Mesenchymal stem cell (in vitro differentiated cells and primary cell): ENCODE data around the gene SOWAHB.

Experiments
- DNase-seq: peaks from one replicate; pipeline ENCODE4 v3.0.0-alpha.2; 2013
- H2AFZ ChIP-seq: one replicate; pipeline ENCODE4 v1.6.1; 2013; ENCODE audit warnings: low read depth, mild to moderate bottlenecking, control low read depth, inconsistent platforms, low read length, moderate library complexity
- H2AK5ac ChIP-seq: 2 replicates; pipeline ENCODE4 v1.6.1; 2013; ENCODE audit warnings: low read length, moderate library complexity, mild to moderate bottlenecking, inconsistent platforms; ENCODE audit not compliant: severe bottlenecking
- H2BK120ac ChIP-seq: one replicate; pipeline ENCODE4 v1.6.1; 2013; ENCODE audit warnings: low read depth, mild to moderate bottlenecking, inconsistent platforms, low read length, moderate library complexity
- H2BK12ac ChIP-seq, 2 experiments: one replicate each; pipeline ENCODE4 v1.6.1; 2013; ENCODE audit warnings: inconsistent platforms in 2 of 2, low read length in 2 of 2, mild to moderate bottlenecking in 2 of 2, moderate library complexity in 2 of 2, control low read depth in 1 of 2
- H2BK15ac ChIP-seq: one replicate; pipeline ENCODE4 v1.6.1; 2013; ENCODE audit warnings: mild to moderate bottlenecking, low read depth, inconsistent platforms; ENCODE audit not compliant: poor library complexity, severe bottlenecking
- H2BK5ac ChIP-seq: 2 replicates; pipeline ENCODE4 v1.6.1; 2013; ENCODE audit warnings: low read depth, mild to moderate bottlenecking, low read length, control low read depth, inconsistent platforms; ENCODE audit not compliant: poor library complexity, severe bottlenecking
- H3K14ac ChIP-seq, 2 experiments: one replicate each; pipeline ENCODE4 v1.6.1; 2013; ENCODE audit warnings: inconsistent platforms in 2 of 2, low read length in 2 of 2, control low read depth in 1 of 2, mild to moderate bottlenecking in 1 of 2, moderate library complexity in 1 of 2
- H3K18ac ChIP-seq, 2 experiments: one replicate each; pipeline ENCODE4 v1.6.1; 2013; ENCODE audit warnings: inconsistent platforms in 2 of 2, low read length in 2 of 2, control low read depth in 1 of 2, low read depth in 1 of 2, mild to moderate bottlenecking in 1 of 2
- H3K23ac ChIP-seq, 2 experiments: one replicate each; pipeline ENCODE4 v1.6.1; 2013; ENCODE audit warnings: inconsistent platforms in 2 of 2, low read length in 2 of 2, mild to moderate bottlenecking in 2 of 2, moderate library complexity in 2 of 2, control low read depth in 1 of 2
- H3K27ac ChIP-seq: 2 replicates; pipeline ENCODE4 v1.5.1; 2013; ENCODE audit warnings: mild to moderate bottlenecking, moderate library complexity, low read length, control low read depth, inconsistent platforms; ENCODE audit not compliant: poor library complexity, severe bottlenecking
- H3K27me3 ChIP-seq, 2 experiments: 2 replicates each; pipeline versions ENCODE4 v1.6.1 to v1.7.0; 2013; ENCODE audit warnings: low read length in 2 of 2, mild to moderate bottlenecking in 2 of 2, moderate library complexity in 2 of 2, control low read depth in 1 of 2, inconsistent platforms in 1 of 2; ENCODE audit not compliant: control insufficient read depth in 1 of 2, insufficient read depth in 1 of 2
- H3K36me3 ChIP-seq, 2 experiments: 2 replicates each; pipeline versions ENCODE4 v1.6.1 to v1.7.0; 2013; ENCODE audit warnings: low read length in 2 of 2, control low read depth in 1 of 2, inconsistent platforms in 1 of 2, low read depth in 1 of 2, mild to moderate bottlenecking in 1 of 2; ENCODE audit not compliant: insufficient read depth in 2 of 2, control insufficient read depth in 1 of 2
- H3K4ac ChIP-seq, 2 experiments: one replicate each; pipeline ENCODE4 v1.6.1; 2013; ENCODE audit warnings: inconsistent platforms in 2 of 2, low read length in 2 of 2, mild to moderate bottlenecking in 2 of 2, moderate library complexity in 2 of 2, control low read depth in 1 of 2, low read depth in 1 of 2
- H3K4me1 ChIP-seq: 2 replicates; pipeline ENCODE4 v1.6.1; 2013; ENCODE audit warnings: low read depth, low read length, control low read depth; ENCODE audit not compliant: control insufficient read depth, insufficient read depth
- H3K4me2 ChIP-seq: 2 replicates; pipeline ENCODE4 v1.6.1; 2013; ENCODE audit warnings: low read length, mild to moderate bottlenecking, inconsistent platforms; ENCODE audit not compliant: poor library complexity, severe bottlenecking
- H3K4me3 ChIP-seq, 2 experiments: 2 replicates each; pipeline versions ENCODE4 v1.5.1 to v1.7.0; 2013; ENCODE audit warnings: low read length in 2 of 2, mild to moderate bottlenecking in 2 of 2, control low read depth in 1 of 2, low read depth in 1 of 2; ENCODE audit not compliant: insufficient read depth in 1 of 2
- H3K79me1 ChIP-seq: replicated peaks from 2 replicates; pipeline ENCODE4 v1.6.1; 2013; ENCODE audit warnings: mild to moderate bottlenecking, control low read depth, low read length, inconsistent platforms; ENCODE audit not compliant: poor library complexity, severe bottlenecking
- H3K9ac ChIP-seq: 2 replicates; pipeline ENCODE4 v1.7.0; 2013; ENCODE audit warnings: mild to moderate bottlenecking, low read length, moderate library complexity
- H3K9me3 ChIP-seq: 2 replicates; pipeline ENCODE4 v1.7.0; 2013; ENCODE audit warnings: mild to moderate bottlenecking, low read length; ENCODE audit not compliant: control insufficient read depth
- H4K8ac ChIP-seq: one replicate; pipeline ENCODE4 v1.6.1; 2013; ENCODE audit warnings: inconsistent platforms, mild to moderate bottlenecking, low read length, moderate library complexity
- H4K91ac ChIP-seq: one replicate; pipeline ENCODE4 v1.6.1; 2013; ENCODE audit warnings: mild to moderate bottlenecking, low read length, inconsistent platforms
- WGBS: methylation state at CpG from one replicate; pipeline ENCODE4 v1.1.7; 2013; ENCODE audit warnings: mixed read lengths; 5-methylcytosine and 5-hydroxymethylcytosine counted together

Gene SOWAHB

DNA sequence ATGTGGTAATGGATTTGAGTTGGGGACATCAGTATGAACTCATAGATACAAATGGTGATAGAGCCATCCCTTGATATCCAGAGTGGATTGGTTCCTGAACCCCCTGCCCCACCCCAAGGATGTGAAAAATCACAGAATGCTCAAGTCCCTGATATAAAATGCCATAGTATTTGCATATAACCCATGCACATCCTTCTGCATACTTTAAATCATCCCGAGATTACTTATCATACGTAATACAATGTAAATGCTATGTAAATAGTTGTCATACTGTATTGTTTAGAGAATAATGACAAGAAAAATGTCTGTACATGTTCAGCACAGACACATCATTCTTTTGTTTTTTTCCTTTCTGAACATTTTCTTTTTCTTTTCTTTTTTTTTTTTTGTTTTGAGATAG, 32.7 kb upstream of the SOWAHB start:
- Histone ChIP-seq H3K4me2 (no peak overlapping the region), H3K4me3 (no peak overlapping the region), H3K36me3 (no peaks in the 10 kb centered on the region), H4K91ac (no peak overlapping the region), H3K14ac (no peak overlapping the region), H3K79me1 (no peaks in the 10 kb centered on the region), H3K9me3 (no peaks in the 10 kb centered on the region), H4K8ac (no peak overlapping the region), H3K27ac (no peak overlapping the region), H3K9ac (no peak overlapping the region), H3K4ac (no peak overlapping the region), H3K18ac (no peak overlapping the region), H2BK12ac (no peak overlapping the region), H2AFZ (no peak overlapping the region), H3K4me1 (peaks cover 1% of the 10 kb centered on the region), H3K23ac (no peak overlapping the region), H2BK120ac (no peak overlapping the region), H3K27me3 (no peaks in the 10 kb centered on the region), H2AK5ac (no peak overlapping the region), H2BK15ac (no peak overlapping the region), H2BK5ac (no peak overlapping the region)
- no peak for DNase-seq
- no CpG with 5 or more reads among the region's 2 CpGs for WGBS

GRCh38 chr4:76926841-76927240, 28.9 kb upstream of the SOWAHB start:
- H3K9ac ChIP-seq, result no peak overlapping the region
- H3K18ac ChIP-seq, result no peak overlapping the region
- H3K4me2 ChIP-seq, result no peak overlapping the region
- no peaks in the 10 kb centered on the region for H3K79me1 ChIP-seq
- no peak overlapping the region for H2BK15ac ChIP-seq
- no peak overlapping the region for H4K91ac ChIP-seq
- peaks cover 1% of the 10 kb centered on the region for H3K4me1 ChIP-seq
- H3K23ac ChIP-seq, result no peak overlapping the region
- peak overlapping the region; percentile 31 for H2AK5ac ChIP-seq
- H3K14ac ChIP-seq, result no peak overlapping the region
- H3K27me3 ChIP-seq, result no peaks in the 10 kb centered on the region
- H3K4ac ChIP-seq, result no peak overlapping the region
- H3K4me3 ChIP-seq, result no peak overlapping the region
- H2BK12ac ChIP-seq, result no peak overlapping the region
- DNase-seq, result no peak
- no peak overlapping the region for H4K8ac ChIP-seq
- H3K36me3 ChIP-seq, result no peaks in the 10 kb centered on the region
- H3K9me3 ChIP-seq, result no peaks in the 10 kb centered on the region
- H2BK5ac ChIP-seq, result no peak overlapping the region
- H2AFZ ChIP-seq, result no peak overlapping the region
- H3K27ac ChIP-seq, result no peak overlapping the region
- no peak overlapping the region for H2BK120ac ChIP-seq
- 95% methylated on average over 6 of the region's 6 CpGs for WGBS

GRCh38 chr4:76923619-76924357, 25.8 kb upstream of the SOWAHB start:
- no peak overlapping the region for H4K8ac ChIP-seq
- H2BK15ac ChIP-seq, result no peak overlapping the region
- H3K4me2 ChIP-seq, result no peak overlapping the region
- H3K23ac ChIP-seq, result no peak overlapping the region
- no peak overlapping the region for H3K4ac ChIP-seq
- no peak overlapping the region for H2BK12ac ChIP-seq
- no peak overlapping the region for H2BK5ac ChIP-seq
- H3K79me1 ChIP-seq, result no peaks in the 10 kb centered on the region
- H3K36me3 ChIP-seq, result no peaks in the 10 kb centered on the region
- H2BK120ac ChIP-seq, result no peak overlapping the region
- 80% methylated on average over 5 of the region's 5 CpGs for WGBS
- H3K9me3 ChIP-seq, result no peaks in the 10 kb centered on the region
- no peaks in the 10 kb centered on the region for H3K27me3 ChIP-seq
- no peak overlapping the region for H2AK5ac ChIP-seq
- H4K91ac ChIP-seq, result no peak overlapping the region
- no peak for DNase-seq
- H3K14ac ChIP-seq, result no peak overlapping the region
- no peak overlapping the region for H2AFZ ChIP-seq
- H3K4me1 ChIP-seq, result no peaks in the 10 kb centered on the region
- no peak overlapping the region for H3K4me3 ChIP-seq
- H3K18ac ChIP-seq, result no peak overlapping the region
- H3K9ac ChIP-seq, result no peak overlapping the region
- no peak overlapping the region for H3K27ac ChIP-seq

DNA sequence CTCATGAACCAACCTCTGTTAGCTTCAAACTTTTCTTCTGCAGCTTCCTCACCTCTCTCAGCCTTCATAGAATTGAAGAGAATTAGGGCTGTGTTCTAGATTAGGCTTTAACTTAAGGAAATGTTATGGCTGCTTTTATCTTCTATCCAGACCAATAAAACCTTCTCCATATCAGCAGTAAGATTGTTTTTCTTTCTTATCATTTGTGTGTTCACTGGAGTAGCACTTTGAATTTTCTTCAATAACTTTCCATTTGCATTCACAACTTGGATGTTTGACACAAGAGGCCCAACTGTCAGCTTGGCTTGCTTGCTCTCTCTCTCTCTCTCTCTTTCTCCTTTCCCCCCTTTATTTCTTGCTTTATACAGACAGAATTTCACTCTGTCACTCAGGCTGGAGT, 22.8 kb upstream of the SOWAHB start:
- H3K9me3 ChIP-seq, result no peaks in the 10 kb centered on the region
- no peak overlapping the region for H3K4ac ChIP-seq
- no peak overlapping the region for H3K14ac ChIP-seq

More for the DNA sequence above, 22.8 kb upstream of the SOWAHB start:
- Histone ChIP-seq H2BK12ac (no peak overlapping the region), H3K36me3 (no peaks in the 10 kb centered on the region), H2AK5ac (no peak overlapping the region), H3K4me1 (no peaks in the 10 kb centered on the region), H3K18ac (no peak overlapping the region), H3K4me3 (no peak overlapping the region), H4K91ac (no peak overlapping the region), H3K27ac (no peak overlapping the region), H3K79me1 (no peaks in the 10 kb centered on the region), H4K8ac (no peak overlapping the region), H2BK5ac (no peak overlapping the region), H3K9ac (no peak overlapping the region), H3K23ac (no peak overlapping the region), H2BK15ac (no peak overlapping the region), H3K27me3 (no peaks in the 10 kb centered on the region), H2AFZ (no peak overlapping the region), H3K4me2 (no peak overlapping the region), H2BK120ac (no peak overlapping the region)
- no peak for DNase-seq
